Loucy (cell line): ENCODE results near the gene BBOF1.

Experiments used
- H2AFZ ChIP-seq: fragments of 200-600 bp; sonication (generic); 2 replicates; pipeline ENCODE4 v1.6.0; 2016; ENCODE audit warnings: antibody characterized with exemption, mild to moderate bottlenecking, low read length, moderate library complexity
- H3F3A ChIP-seq: fragments of 200-600 bp; 2 replicates; pipeline ENCODE4 v1.6.0; 2016; ENCODE audit warnings: antibody characterized with exemption, low read depth, mild to moderate bottlenecking
- H3K27me3 ChIP-seq: fragments of 200-600 bp; sonication (generic); 2 replicates; pipeline ENCODE4 v1.6.1; 2014; ENCODE audit warnings: low read length, mild to moderate bottlenecking; ENCODE audit not compliant: insufficient read depth, poor library complexity, severe bottlenecking
- H3K36me3 ChIP-seq: fragments of 200-600 bp; sonication (generic); 2 replicates; pipeline ENCODE4 v1.6.1; 2016; ENCODE audit warnings: low read length; ENCODE audit not compliant: insufficient read depth
- H3K4me1 ChIP-seq: fragments of 200-600 bp; sonication (generic); 2 replicates; pipeline ENCODE4 v1.5.1; 2014; ENCODE audit warnings: low read length, mild to moderate bottlenecking; ENCODE audit not compliant: insufficient read depth, poor library complexity, severe bottlenecking
- H3K4me2 ChIP-seq: fragments of 200-600 bp; sonication (generic); 2 replicates; pipeline ENCODE4 v1.6.0; 2014; ENCODE audit warnings: antibody characterized with exemption, low read length, low read depth, mild to moderate bottlenecking; ENCODE audit not compliant: poor library complexity, severe bottlenecking
- H3K4me3 ChIP-seq: fragments of 200-600 bp; sonication (generic); 2 replicates; pipeline ENCODE4 v1.5.1; 2014; ENCODE audit warnings: low read length, mild to moderate bottlenecking, mixed read lengths; ENCODE audit not compliant: poor library complexity, severe bottlenecking
- H3K79me2 ChIP-seq: fragments of 200-600 bp; sonication (generic); 2 replicates; pipeline ENCODE4 v1.6.1; 2014; ENCODE audit warnings: low read length; ENCODE audit not compliant: insufficient read depth
- H3K9ac ChIP-seq: fragments of 200-600 bp; sonication (generic); 2 replicates; pipeline ENCODE4 v1.6.0; 2014; ENCODE audit warnings: mild to moderate bottlenecking, low read depth, low read length, moderate library complexity; ENCODE audit not compliant: poor library complexity, severe bottlenecking
- H3K9me2 ChIP-seq: fragments of 200-600 bp; sonication (generic); replicated peaks from 2 replicates; pipeline ENCODE4 v1.6.1; 2016; ENCODE audit warnings: low read depth, low read length, mixed read lengths
- H3K9me3 ChIP-seq: fragments of 200-600 bp; sonication (generic); 2 replicates; pipeline ENCODE4 v1.6.1; 2014; ENCODE audit warnings: mild to moderate bottlenecking, antibody characterized with exemption, low read length, low read depth; ENCODE audit not compliant: insufficient read depth
- H4K20me1 ChIP-seq: fragments of 200-600 bp; sonication (generic); 2 replicates; pipeline ENCODE4 v1.6.0; 2014; ENCODE audit warnings: antibody characterized with exemption, low read length, mild to moderate bottlenecking; ENCODE audit not compliant: insufficient read depth, poor library complexity, severe bottlenecking
- CTCF ChIP-seq: fragments of 200-600 bp; sonication (generic); conservative IDR thresholded peaks from 2 replicates; pipeline ENCODE4 v1.5.1; 2014; ENCODE audit warnings: mild to moderate bottlenecking, antibody characterized with exemption, low read length
- EZH2phosphoT487 ChIP-seq: fragments of 200-600 bp; IDR thresholded peaks from 2 replicates; pipeline ENCODE4 v1.6.1; 2018; ENCODE audit warnings: antibody characterized with exemption, mild to moderate bottlenecking, moderate library complexity, borderline replicate concordance

BBOF1 gene

GRCh38 chr14:74014299-74014698 is 4.8 kb upstream of the BBOF1 start:
- no peak overlapping the region for H3K9ac ChIP-seq
- H3K36me3 ChIP-seq: no peaks in the 10 kb centered on the region
- H3K9me2 ChIP-seq: no peaks in the 10 kb centered on the region
- no peaks in the 10 kb centered on the region for H3K27me3 ChIP-seq
- H3K9me3 ChIP-seq: no peaks in the 10 kb centered on the region
- no peak overlapping the region for H3K4me2 ChIP-seq
- no peak overlapping the region for H3K4me3 ChIP-seq
- no peaks in the 10 kb centered on the region for H3K79me2 ChIP-seq
- no peaks in the 10 kb centered on the region for H3F3A ChIP-seq
- H4K20me1 ChIP-seq: no peaks in the 10 kb centered on the region
- peaks cover 3% of the 10 kb centered on the region for H3K4me1 ChIP-seq
- TF ChIP-seq EZH2phosphoT487: no peak
- no peak for TF ChIP-seq CTCF
- H2AFZ ChIP-seq: no peak overlapping the region

GRCh38 chr14:74015176-74015575 is 4.0 kb upstream of the BBOF1 start:
- H3K4me3 ChIP-seq: no peak overlapping the region
- H3K4me1 ChIP-seq: peaks cover 3% of the 10 kb centered on the region
- no peaks in the 10 kb centered on the region for H3K79me2 ChIP-seq
- TF ChIP-seq EZH2phosphoT487 (no peak), CTCF (no peak)
- no peaks in the 10 kb centered on the region for H3F3A ChIP-seq
- no peak overlapping the region for H3K4me2 ChIP-seq
- no peaks in the 10 kb centered on the region for H3K9me3 ChIP-seq
- no peak overlapping the region for H3K9ac ChIP-seq
- H3K36me3 ChIP-seq: no peaks in the 10 kb centered on the region
- H3K9me2 ChIP-seq: no peaks in the 10 kb centered on the region
- no peak overlapping the region for H2AFZ ChIP-seq
- H4K20me1 ChIP-seq: no peaks in the 10 kb centered on the region
- no peaks in the 10 kb centered on the region for H3K27me3 ChIP-seq

DNA sequence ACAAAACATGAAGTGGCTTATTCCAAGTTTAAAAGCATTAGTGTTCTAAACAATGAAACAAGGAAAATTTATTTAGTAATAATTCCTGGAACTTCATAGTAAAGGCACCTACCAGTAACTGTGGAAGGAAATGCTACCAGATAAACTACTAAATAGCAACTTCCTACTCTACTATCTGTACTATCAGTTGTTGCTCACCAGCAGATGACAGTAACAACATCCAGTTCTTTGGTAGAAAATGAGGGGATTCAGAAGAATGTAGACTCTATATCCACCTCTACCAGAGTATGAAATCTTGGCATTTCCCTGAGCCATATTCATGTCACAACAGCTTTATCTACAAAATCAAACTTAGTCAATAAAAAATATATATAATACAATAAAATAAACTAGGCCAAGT is 3.2 kb upstream of the BBOF1 start:
- Histone ChIP-seq H3K9ac (no peak overlapping the region), H3K4me3 (no peak overlapping the region), H3K4me2 (no peak overlapping the region), H3F3A (no peaks in the 10 kb centered on the region), H3K36me3 (no peaks in the 10 kb centered on the region), H4K20me1 (no peaks in the 10 kb centered on the region), H3K4me1 (peaks cover 3% of the 10 kb centered on the region), H3K79me2 (no peaks in the 10 kb centered on the region), H3K9me3 (no peaks in the 10 kb centered on the region), H3K27me3 (no peaks in the 10 kb centered on the region), H2AFZ (no peak overlapping the region), H3K9me2 (no peaks in the 10 kb centered on the region)
- TF ChIP-seq CTCF: no peak
